GM23338 (cell line): ENCODE measurements around the gene LCOR. TPM values are rescaled to one million over a fixed set of nuclear protein-coding genes. Genes with fewer than 3 reads are reported as not detected.

Experiments
- ATAC-seq: fragments of 200-7000 bp; cut with Tn5 transposase; 3 replicates; pipeline ENCODE4 v1.9.1; 2020
- DNase-seq: peaks from one replicate; pipeline ENCODE4 v3.0.0-alpha.2; 2015; ENCODE audit warnings: low spot score
- H2AFZ ChIP-seq: fragments of 200-600 bp; sonication (generic); 2 replicates; pipeline ENCODE4 v1.8.0; 2016; ENCODE audit warnings: antibody characterized with exemption, mild to moderate bottlenecking, moderate library complexity
- H3F3A ChIP-seq: fragments of 200-600 bp; sonication (generic); replicated peaks from 2 replicates; pipeline ENCODE4 v1.8.0; 2017; ENCODE audit warnings: antibody characterized with exemption, mixed run types, low read depth
- H3K27ac ChIP-seq: fragments of 200-600 bp; sonication (generic); 2 replicates; pipeline ENCODE4 v1.6.1; 2016; ENCODE audit warnings: low read depth
- H3K27me3 ChIP-seq: fragments of 200-600 bp; sonication (generic); 2 replicates; pipeline ENCODE4 v1.8.0; 2016; ENCODE audit warnings: mild to moderate bottlenecking, mixed run types, moderate library complexity; ENCODE audit not compliant: insufficient read depth
- H3K36me3 ChIP-seq: fragments of 200-600 bp; sonication (generic); 2 replicates; pipeline ENCODE4 v1.8.0; 2016; ENCODE audit warnings: mild to moderate bottlenecking; ENCODE audit not compliant: insufficient read depth
- H3K4me1 ChIP-seq: fragments of 200-600 bp; sonication (generic); 2 replicates; pipeline ENCODE4 v1.8.0; 2016; ENCODE audit warnings: mild to moderate bottlenecking, moderate library complexity; ENCODE audit not compliant: insufficient read depth
- H3K4me2 ChIP-seq: fragments of 200-600 bp; sonication (generic); 2 replicates; pipeline ENCODE4 v1.7.1; 2017; ENCODE audit warnings: mixed run types
- H3K4me3 ChIP-seq: fragments of 200-600 bp; sonication (generic); 2 replicates; pipeline ENCODE4 v1.6.1; 2016; ENCODE audit warnings: mixed run types
- H3K79me2 ChIP-seq: fragments of 200-600 bp; sonication (generic); replicated peaks from 2 replicates; pipeline ENCODE4 v1.8.0; 2017; ENCODE audit warnings: mild to moderate bottlenecking; ENCODE audit not compliant: insufficient read depth
- H3K9me2 ChIP-seq: fragments of 200-600 bp; sonication (generic); 2 replicates; pipeline ENCODE4 v1.8.0; 2017; ENCODE audit not compliant: insufficient read depth
- H4K20me1 ChIP-seq: fragments of 200-600 bp; sonication (generic); replicated peaks from 2 replicates; pipeline ENCODE4 v1.8.0; 2017; ENCODE audit warnings: mild to moderate bottlenecking; ENCODE audit not compliant: insufficient read depth
- H3K27ac Mint-ChIP-seq: 2 replicates; pipeline ENCODE4 v1.8.0; 2020; ENCODE audit warnings: inconsistent platforms, mild to moderate bottlenecking, moderate library complexity, mixed read lengths
- H3K27me3 Mint-ChIP-seq: 3 replicates; pipeline ENCODE4 v1.8.0; 2022; ENCODE audit warnings: low read depth, mild to moderate bottlenecking, moderate library complexity, mixed read lengths, inconsistent platforms; ENCODE audit not compliant: insufficient read depth, poor library complexity
- H3K36me3 Mint-ChIP-seq: 3 replicates; pipeline ENCODE4 v1.8.0; 2021; ENCODE audit warnings: low read depth, mild to moderate bottlenecking, inconsistent platforms, moderate library complexity, mixed read lengths
- H3K4me1 Mint-ChIP-seq: 3 replicates; pipeline ENCODE4 v1.8.0; 2020; ENCODE audit warnings: mild to moderate bottlenecking, inconsistent platforms, mixed read lengths
- H3K4me3 Mint-ChIP-seq: 3 replicates; pipeline ENCODE4 v1.8.0; 2021; ENCODE audit warnings: moderate library complexity, mild to moderate bottlenecking, inconsistent platforms, mixed read lengths
- H3K9me3 Mint-ChIP-seq: 3 replicates; pipeline ENCODE4 v1.8.0; 2020; ENCODE audit warnings: moderate library complexity, mild to moderate bottlenecking, inconsistent platforms, mixed read lengths
- CREB1 ChIP-seq: fragments of 250-450 bp; sonication (Bioruptor Pico); IDR thresholded peaks from 2 replicates; pipeline ENCODE4 v1.5.0; 2020; ENCODE audit warnings: low read depth, mild to moderate bottlenecking, moderate library complexity
- CTCF ChIP-seq, 2 experiments: fragments of 200-600 bp in 1 of 2; sonication (generic) in 1 of 2; conservative IDR thresholded peaks; 2 replicates each; pipeline versions ENCODE4 v1.5.1 to v1.6.1; 2016 to 2017; ENCODE audit warnings: antibody characterized with exemption in 2 of 2, low read depth in 2 of 2, mild to moderate bottlenecking in 2 of 2, moderate library complexity in 1 of 2
- ETS1 ChIP-seq: IDR thresholded peaks from 2 replicates; pipeline ENCODE4 v1.6.1; 2016; ENCODE audit warnings: antibody characterized with exemption
- EZH2 ChIP-seq: fragments of 200-600 bp; sonication (generic); IDR thresholded peaks from one replicate; pipeline ENCODE4 v1.8.0; 2017; ENCODE audit warnings: antibody characterized with exemption, mild to moderate bottlenecking, low read depth; ENCODE audit not compliant: unreplicated experiment
- EZH2phosphoT487 ChIP-seq: fragments of 200-600 bp; sonication (generic); IDR thresholded peaks from one replicate; pipeline ENCODE4 v1.8.1; 2018; ENCODE audit warnings: antibody characterized with exemption; ENCODE audit not compliant: unreplicated experiment
- JUNB ChIP-seq: IDR thresholded peaks from one replicate; pipeline ENCODE4 v1.6.1; 2016; ENCODE audit warnings: antibody characterized with exemption; ENCODE audit not compliant: unreplicated experiment
- ZNF114 ChIP-seq: fragments of 250-450 bp; sonication (Bioruptor Pico); IDR thresholded peaks from 2 replicates; pipeline ENCODE4 v1.5.0; 2020; ENCODE audit warnings: mild to moderate bottlenecking, moderate library complexity
- ZNF331 ChIP-seq: fragments of 250-450 bp; sonication (Bioruptor Pico); IDR thresholded peaks from 2 replicates; pipeline ENCODE4 v1.5.0; 2020; ENCODE audit warnings: low read depth, mild to moderate bottlenecking, moderate library complexity
- ZNF462 ChIP-seq: fragments of 250-450 bp; sonication (Bioruptor Pico); IDR thresholded peaks from 2 replicates; pipeline ENCODE4 v1.5.0; 2020; ENCODE audit warnings: mild to moderate bottlenecking, moderate library complexity
- polyA plus RNA-seq: library from polyadenylated mRNA; unstranded; fragments of >200 nt; fragmentation: Nextera tagmentation; extraction: Ambion mirVana; gene quantifications from 2 replicates; pipeline ENCODE4 v1.2.1, GENCODE V29; 2016
- total RNA-seq: library from RNA; depleted of rRNA; stranded (reverse); fragments of >200 nt; shearing (Covaris generic); gene quantifications from 2 replicates; pipeline ENCODE4 v1.2.3, GENCODE V29; 2014

The LCOR gene
- total and polyA plus RNA-seq, 2 experiments from 2014 or later: 6.9 to 14.9 TPM

- no peaks in the 10 kb centered on the region for H4K20me1 ChIP-seq
- H3K4me3 ChIP-seq: no peak overlapping the region
- no peak overlapping the region for H3K4me2 ChIP-seq
- H3K27me3 ChIP-seq: no peaks in the 10 kb centered on the region
- TF ChIP-seq EZH2 (no peak), CTCF (conservative IDR thresholded peaks at IDR 0.05; ENCODE audit: low read depth in 2 of 2) (no peak), ZNF114 (CRISPR knock-in tag) (no peak), CREB1 (CRISPR knock-in tag) (no peak), ZNF331 (CRISPR knock-in tag) (no peak), ETS1 (no peak)
- H3K36me3 ChIP-seq: no peaks in the 10 kb centered on the region; the same call in 1 of the 2 replicates
- 0 out of 3 replicates have a peak, but pooled peaks cover under 1% of the 10 kb centered on the region for H3K4me1 Mint-ChIP-seq
- H3K9me3 Mint-ChIP-seq: peaks cover 16% of the 10 kb centered on the region; the same call in 2 of the 3 replicates
- no peak for ATAC-seq
- no peaks in the 10 kb centered on the region for H3K4me1 ChIP-seq
- no peak overlapping the region for H3K27ac Mint-ChIP-seq
- no peaks in the 10 kb centered on the region for H3F3A ChIP-seq
- H3K4me3 Mint-ChIP-seq: no peak overlapping the region
- peaks cover 9% of the 10 kb centered on the region for H3K36me3 Mint-ChIP-seq
- H3K27me3 Mint-ChIP-seq: peaks cover 7% of the 10 kb centered on the region
- H3K27ac ChIP-seq: no peak overlapping the region
- H3K9me2 ChIP-seq: no peaks in the 10 kb centered on the region
- H3K79me2 ChIP-seq: no peaks in the 10 kb centered on the region
- no peak for DNase-seq
- H2AFZ ChIP-seq: no peak overlapping the region
These were observed 179.3 kb downstream of the LCOR start for GRCh38 chr10:97011397-97011796.

GRCh38 chr10:97012470-97012869 is 180.4 kb downstream of the LCOR start:
- H3K9me2 ChIP-seq: no peaks in the 10 kb centered on the region
- H3K79me2 ChIP-seq: no peaks in the 10 kb centered on the region
- no peak overlapping the region for H3K4me2 ChIP-seq
- H3F3A ChIP-seq: no peaks in the 10 kb centered on the region
- no peaks in the 10 kb centered on the region; the same call in 1 of the 2 replicates for H3K36me3 ChIP-seq
- H3K9me3 Mint-ChIP-seq: peaks cover 5% of the 10 kb centered on the region; the same call in 1 of the 3 replicates
- no peak overlapping the region for H3K27ac ChIP-seq
- H3K4me3 Mint-ChIP-seq: no peak overlapping the region
- H3K27me3 Mint-ChIP-seq: peaks cover 11% of the 10 kb centered on the region
- no peaks in the 10 kb centered on the region for H4K20me1 ChIP-seq
- DNase-seq (no peak), ATAC-seq (no peak)
- TF ChIP-seq ZNF462 (CRISPR knock-in tag) (no peak), EZH2phosphoT487 (no peak), JUNB (no peak), ZNF331 (CRISPR knock-in tag) (no peak), ETS1 (no peak), CREB1 (CRISPR knock-in tag) (no peak)
- no peak overlapping the region for H3K27ac Mint-ChIP-seq
- H3K4me3 ChIP-seq: no peak overlapping the region
- no peaks in the 10 kb centered on the region for H3K27me3 ChIP-seq
- no peak overlapping the region for H2AFZ ChIP-seq
- no peaks in the 10 kb centered on the region; the same call in 2 of the 3 replicates for H3K36me3 Mint-ChIP-seq
- no peaks in the 10 kb centered on the region for H3K4me1 ChIP-seq
- no peaks in the 10 kb centered on the region for H3K4me1 Mint-ChIP-seq
